ELF-1 (cell line): ENCODE data around the gene C1orf174.

Experiments
- DNase-seq: peaks from one replicate; pipeline ENCODE4 v3.0.0-alpha.2; 2016; ENCODE audit warnings: low read depth, low spot score

C1orf174 gene

DNA sequence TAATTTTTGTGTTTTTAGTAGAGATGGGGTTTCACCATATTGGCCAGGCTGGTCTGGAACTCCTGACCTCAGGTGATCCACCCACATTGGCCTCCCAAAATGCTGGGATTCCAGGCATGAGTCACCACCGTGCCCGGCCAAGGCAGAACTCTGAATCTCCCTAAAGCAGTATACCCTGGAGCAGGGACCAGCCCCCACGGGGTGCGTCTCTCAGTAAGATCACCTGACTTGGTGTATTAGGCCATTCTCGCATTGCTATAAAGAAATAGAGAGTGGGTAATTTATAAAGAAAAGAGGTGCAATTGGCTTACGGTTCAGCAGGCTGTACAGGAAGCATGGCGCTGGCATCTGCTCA, 28.6 kb downstream of the C1orf174 start:
- no peak for DNase-seq

DNA sequence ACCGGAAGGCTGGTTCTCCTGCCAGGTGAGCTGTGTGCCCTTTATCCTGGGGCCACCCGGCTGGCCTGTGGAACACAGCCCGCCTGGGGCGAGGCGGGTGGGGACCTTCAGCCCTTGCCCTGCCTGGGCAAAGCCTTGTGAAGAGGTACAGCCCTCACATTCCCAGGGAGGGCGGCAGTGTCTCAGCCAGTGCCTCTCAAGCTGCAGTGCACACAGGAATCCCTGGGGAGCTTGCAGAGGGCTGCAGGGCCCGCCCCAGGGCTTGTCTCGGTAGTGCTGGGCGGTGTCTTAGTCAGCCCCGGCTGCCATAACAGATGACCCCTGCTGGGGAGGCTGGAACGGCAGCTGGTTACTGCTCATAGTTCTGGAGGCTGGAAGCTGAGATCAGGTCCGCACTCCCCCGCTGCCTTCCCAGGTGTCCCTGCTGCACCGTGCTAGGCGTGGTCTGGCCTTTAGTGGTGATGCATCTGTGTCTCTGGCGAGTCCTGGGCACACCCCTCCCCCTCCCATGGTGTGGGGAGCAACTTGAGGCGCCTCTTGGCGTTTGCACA, 30.2 kb downstream of the C1orf174 start:
- DNase-seq: peak; percentile 93

DNA sequence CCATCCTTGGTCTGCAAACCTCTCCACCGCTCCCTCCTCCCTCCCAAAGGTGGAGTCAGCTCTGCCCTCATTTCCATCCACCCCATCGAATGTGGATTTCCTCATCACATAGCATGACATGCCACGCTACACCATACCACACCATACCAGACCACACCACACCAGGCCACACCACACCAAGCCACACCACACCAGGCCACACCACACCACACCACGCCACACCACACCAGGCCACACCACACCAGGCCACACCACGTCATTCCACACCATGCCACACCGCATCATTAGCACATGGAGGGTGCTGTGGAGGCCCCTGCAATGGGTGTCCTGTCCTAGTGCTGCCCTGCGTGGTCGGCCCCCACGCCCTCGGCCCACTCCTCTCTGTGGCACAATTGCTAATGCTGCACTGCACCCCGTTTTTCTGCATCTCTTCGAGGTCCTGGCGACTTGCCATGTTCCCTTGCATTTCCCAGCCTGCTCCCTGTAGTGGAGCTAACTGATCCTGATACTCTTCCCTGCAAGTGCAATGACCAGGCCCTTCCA, 31.5 kb downstream of the C1orf174 start:
- no peak for DNase-seq

DNA sequence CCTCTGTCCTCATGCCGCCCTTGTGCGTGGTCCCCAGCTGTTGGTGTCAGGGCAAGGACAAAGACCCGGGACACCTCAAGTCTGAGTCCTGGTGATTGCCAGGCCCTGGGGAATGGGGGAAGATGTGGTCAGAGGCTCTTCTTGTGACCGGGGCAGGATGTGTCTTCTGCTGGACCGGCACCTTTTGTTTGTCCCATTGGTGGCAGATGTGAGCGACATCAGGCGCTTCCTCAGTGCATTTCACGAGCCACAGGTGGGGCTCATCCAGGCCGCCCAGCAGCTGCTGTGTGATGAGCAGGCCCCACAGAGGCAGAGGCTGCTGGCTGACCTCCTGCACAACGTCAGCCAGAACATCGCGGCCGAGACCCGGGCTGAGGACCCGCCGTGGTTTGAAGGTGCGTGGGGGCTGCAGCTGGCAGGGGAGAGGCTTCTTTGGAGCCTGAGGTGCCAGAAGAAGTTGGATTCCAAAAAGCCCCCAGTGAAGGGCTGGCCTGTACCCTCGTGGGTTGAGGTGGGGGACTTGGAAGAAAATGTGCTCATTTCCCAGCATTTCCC, 34.4 kb downstream of the C1orf174 start:
- DNase-seq: no peak

DNA sequence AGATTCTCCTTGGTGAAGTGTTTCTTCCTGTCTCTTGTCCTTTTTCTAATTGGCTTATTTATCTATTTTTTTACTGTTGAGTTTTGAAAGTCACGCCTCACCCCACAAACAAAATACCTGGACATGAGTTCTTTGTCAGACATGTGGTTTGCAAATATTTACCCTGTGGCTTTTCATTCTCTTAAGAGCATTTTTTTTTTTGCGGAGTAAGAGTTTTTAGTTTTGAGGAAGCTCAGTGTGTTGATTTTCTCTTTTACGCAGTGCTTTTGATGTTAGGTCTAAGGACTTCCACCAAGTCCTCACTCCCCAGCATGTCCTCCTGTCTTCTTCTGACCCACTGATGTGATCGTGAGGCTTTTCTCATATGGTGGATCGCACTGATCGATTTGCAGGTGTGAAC, 35.2 kb downstream of the C1orf174 start:
- DNase-seq: no peak

DNA sequence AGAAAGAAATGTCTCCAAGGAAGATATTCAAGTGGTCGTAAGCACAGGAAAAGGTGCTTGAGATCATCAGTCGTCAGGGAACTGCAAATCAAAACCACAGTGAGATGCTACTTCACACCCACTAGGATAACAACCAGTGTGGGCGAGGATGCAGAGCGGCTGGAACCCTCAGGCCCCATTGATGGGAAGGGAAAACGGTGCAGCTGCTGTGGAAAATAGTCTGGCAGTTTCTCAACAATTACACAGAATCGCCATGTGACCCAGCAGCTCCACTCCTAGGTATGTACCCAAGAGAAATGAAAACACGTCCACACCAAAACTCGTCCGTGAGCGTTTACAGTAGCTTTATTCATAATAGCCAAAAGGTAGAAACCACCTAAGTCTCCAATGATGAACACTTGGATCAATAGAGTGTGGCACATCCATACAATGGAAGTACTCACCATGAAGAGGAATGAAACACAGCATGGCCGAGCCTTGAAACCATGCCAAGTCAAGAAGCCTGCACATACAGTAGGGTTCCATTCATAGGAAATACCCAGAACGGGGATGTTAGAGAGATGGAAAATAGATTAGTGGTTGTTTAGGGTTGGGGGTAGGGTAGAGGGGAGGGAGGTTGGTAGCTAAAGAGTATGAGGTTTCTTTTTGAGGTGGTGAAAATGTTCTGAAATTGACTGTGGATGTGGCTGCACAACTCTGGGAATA, 36.7 kb downstream of the C1orf174 start:
- no peak for DNase-seq

DNA sequence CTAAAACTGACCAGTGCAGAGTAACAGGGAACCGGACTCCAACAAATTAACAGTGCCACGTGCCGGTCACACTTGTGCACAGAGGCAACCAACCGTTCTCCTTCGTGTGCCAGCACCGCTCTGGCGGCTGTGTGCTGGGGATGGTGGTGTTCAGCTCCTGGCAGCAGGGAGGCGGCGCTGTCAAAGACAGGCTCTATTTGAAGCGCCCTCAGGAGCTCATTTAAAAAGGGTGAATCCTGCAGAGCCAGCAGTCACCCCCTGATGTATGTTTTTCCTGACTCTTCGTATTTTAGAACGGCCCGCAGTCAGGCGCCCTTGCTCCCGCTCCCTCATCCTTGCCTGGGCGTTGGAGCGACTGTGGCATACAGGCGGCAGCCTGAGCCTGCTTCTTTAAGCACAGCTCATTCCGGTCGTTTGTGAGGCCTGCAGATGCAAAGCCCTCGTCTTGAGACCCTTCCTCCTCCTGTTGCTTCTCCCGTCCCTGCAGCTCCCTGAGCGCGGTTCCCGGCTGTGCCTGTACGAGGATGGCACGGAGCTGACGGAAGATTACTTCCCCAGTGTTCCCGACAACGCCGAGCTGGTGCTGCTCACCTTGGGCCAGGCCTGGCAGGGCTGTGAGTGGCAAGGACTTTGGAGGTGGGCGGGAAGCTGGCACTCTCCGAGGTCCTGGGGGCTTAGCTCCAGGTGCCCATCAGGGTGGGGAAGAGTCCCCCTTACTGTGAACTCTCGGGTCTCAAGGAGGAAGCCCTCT, 41.7 kb downstream of the C1orf174 start:
- peak; percentile 55 for DNase-seq

DNA sequence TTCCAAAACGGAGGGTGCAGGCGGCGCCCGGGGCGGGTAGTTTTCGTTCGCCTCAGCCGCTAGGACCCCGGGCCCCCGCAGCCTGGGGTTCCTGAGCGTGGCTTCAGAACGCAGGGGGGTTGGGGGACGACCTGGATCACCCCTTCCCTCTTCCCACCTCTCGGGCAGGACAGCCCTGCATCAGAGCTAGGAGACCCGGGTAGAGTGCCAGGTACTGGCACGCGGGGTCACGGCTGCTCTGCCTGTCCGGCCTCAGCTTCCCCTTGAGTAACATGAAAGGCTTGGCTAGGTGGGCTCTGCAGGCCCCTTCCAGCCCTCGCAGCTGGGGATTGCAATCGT, 42.3 kb downstream of the C1orf174 start:
- no peak for DNase-seq

DNA sequence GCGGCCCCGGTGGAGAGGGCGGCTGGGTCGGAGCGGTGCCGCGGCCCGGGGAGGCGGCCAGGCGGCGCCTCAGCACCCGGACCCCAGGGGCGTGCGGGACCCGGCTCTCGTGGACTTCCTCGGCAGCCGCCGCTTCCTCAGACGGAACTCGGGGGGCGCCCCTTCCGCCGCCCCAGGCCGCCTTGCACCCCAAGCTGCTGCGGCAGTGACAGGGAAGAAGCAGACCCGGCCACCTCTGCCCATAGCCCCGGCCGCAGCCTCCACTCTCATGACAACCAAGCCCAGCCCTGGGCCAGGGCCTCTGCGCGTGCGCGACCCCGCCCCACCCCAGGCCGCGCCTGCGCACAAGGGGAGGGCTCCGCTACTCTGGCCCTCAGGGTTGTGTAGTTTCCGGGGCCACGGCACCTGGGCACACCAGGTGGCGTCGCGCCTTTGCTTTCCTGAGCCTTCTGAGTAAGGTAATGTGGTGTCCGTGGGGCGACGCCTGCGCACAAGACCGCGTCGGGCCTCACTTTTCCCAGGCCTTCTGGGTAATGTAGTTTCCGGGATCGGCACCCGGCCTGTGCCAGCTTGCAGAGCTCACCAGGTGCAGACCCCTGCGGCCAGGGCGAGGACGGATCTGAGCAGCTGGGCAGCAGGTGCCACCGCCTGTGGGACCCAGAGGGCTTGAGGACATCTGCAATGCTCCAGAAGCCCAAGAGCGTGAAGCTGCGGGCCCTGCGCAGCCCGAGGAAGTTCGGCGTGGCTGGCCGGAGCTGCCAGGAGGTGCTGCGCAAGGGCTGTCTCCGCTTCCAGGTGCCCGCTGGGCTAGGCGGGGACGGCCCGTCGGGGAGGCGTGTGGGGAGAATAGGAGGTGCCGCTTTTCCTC, 42.9 kb downstream of the C1orf174 start, which contains the start of the genes CEP104 and DFFB:
TSS of gene CEP104 (minus strand) at position 289 of the 868 bp plus-strand sequence. CDS start 4,804 bp downstream, outside the sequence.
TSS of gene DFFB (plus strand) at position 554 of the 868 bp plus-strand sequence. CDS start at position 682, 128 bp downstream.
- DNase-seq: peak; percentile 99

DNA sequence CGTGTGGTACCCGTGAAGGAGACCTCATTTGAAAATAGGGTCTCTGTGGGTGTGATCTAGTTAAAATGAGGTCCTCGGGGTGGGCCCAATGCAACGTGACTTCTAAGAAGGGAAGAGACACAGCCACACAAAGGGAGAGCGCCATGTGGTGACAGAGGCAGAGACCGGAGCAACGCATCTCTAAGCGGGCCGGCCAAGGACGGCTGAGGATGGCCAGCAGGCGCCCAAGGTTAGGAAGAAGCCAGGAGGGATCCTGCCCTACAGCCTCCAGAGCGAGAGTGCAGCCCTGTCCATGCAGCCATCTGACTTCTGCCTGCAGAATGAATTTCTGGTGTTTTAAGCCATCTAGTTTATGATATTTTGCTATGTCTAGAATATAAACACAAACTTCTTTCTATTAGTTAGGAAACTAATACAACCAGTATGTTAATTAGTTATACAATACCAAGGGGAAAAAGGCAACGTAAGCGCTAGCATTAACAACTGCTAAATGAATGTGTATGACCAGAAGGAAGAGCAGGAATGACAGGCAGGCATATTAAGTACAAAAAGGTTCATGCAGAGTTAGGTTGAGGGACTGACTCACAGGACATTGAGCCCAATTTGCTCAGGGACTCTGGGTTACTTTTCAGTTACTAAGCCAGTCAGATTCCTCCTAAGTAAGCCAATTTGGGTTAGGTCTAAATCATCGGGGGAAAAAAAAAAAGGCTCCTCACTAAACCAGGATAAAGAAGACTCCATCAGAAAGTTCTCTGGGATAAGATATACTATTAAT, 47.2 kb downstream of the C1orf174 start:
- no peak for DNase-seq

DNA sequence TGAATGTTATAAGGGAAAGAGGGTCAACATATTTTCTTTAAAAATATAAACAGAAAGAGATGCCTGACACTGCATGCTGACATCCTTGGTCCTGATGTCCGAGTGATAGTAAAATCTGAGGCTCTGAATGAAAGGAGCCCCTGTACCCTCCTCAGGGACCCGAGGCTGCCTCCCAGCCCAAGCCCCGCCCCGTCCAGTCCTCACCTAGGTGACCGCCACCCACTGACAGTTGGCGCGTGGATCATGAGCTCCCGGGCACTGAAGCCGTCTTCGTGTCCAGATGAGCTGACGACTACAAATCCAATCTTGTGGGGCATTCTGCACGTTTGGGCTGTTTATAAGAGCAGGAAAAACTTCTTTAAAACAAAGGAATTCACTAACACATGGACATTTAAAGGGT, 48.0 kb downstream of the C1orf174 start:
- no peak for DNase-seq

DNA sequence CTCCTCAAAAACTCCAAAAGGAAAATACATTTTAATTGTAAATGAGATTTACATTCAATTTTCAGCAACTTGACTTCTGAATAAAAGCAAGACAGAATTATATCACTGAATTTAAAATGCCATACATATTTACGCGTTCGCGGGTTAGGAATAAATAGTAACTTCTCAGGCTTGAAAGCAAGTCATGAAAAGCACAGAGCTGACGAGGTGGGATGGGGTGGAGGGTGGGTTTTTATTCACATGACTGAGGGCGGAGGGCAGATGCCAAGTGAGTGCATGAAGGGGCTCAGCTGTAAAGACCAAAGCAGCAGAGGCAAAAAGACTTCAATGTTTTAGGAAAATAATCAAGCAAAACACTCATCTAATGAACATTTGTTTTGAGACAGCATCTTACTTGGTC, 48.8 kb downstream of the C1orf174 start:
- DNase-seq: no peak

DNA sequence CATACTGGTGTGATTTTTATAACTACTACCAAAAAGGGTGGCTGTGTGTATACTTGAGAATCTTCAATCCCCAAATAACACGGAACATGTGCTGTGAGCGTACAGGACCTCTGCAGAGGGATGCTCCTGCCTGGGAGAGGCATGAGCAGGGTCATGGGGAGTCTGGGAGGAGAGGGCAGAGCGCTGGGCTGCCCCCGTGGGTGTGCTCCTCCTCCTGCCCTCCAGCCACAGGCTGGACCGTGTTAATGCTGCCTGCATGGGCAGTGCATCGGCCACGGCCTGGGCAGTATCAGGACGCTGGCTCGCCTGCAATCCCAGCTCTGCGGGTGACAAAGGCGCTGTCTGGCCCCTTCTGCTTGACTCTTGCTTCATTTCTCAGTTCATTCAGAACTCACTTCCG, 49.2 kb downstream of the C1orf174 start:
- DNase-seq: no peak

DNA sequence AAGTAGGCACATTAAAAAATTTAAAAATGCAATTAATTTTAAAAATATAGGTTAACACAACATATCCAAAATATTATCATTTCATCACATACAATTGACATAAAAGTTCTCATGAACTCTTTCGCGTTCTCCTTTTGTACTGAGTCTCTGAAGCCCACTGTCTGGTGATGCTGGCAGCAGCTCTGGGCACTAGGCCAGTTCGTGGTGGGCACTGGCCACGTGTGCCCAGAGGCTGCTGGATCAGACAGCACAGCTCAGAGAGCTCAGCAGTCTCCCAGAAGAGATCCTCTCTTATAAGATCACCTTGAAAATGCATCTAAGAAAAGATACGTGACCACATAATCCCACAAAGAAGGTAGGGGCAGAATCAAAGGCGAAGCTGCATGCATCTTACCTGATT, 53.0 kb downstream of the C1orf174 start:
- no peak for DNase-seq

DNA sequence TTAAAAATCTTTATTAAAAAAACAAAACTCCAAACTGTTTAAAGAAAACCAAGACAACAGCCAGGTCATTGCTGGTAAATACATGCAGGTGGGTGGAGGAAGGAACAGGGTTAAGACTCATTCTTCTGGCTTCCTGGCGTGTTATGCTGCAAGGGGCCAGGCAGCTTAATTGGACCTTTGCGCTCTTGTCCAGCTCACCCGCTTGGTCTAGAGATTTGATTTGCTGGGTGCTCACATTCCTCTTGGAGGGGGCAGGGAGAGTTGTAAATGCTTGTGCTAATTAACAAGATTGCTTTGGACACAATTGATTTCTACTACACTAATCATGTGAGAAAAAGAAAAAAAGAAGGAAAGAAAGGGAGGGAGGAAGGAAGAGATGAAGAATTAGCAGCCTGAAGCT, 53.5 kb downstream of the C1orf174 start:
- DNase-seq: no peak

DNA sequence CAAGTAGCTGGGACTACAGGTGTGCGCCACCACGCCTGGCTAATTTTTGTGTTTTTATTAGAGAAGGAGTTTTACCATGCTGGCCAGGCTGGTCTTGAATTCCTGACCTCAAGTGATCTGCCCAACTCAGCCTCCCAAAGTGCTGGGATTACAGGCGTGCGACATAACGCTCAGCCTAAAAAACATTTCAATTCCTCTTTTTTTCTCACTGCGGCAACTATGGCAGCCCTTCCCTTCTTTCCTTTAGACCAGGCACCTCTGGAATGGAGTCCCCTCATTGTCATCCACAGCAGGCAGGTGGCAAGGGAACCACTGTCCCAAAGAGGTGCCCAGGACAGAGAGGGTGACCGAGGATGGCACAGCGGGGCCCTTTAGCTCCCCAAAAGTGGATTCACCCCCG, 57.2 kb downstream of the C1orf174 start:
- no peak for DNase-seq

DNA sequence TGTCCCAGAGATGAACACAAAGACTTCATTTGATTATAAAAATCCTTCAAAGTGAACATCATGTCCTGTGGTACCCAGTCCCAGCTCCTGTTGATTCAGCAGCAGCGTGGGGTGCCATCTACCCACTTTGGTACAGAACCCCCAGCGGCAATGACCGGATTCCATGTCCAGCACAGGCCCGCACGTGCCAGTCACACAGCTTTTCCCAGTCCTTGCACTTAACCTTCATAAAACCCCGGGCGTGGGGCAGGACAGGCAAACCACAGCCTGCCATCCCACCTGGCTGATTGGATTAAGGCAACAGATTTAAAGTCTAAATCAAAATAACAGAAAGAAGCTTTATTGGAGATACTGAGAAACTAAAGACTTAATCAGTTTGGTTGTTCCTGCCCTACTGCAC, 58.6 kb downstream of the C1orf174 start:
- no peak for DNase-seq
